GM12873 (cell line): ENCODE results near the gene B9D2.

ENCODE experiments used
- TF ChIP-seq, protein P1 (sequence below): IDR thresholded peaks from 2 replicates; pipeline ENCODE4 v1.5.1; 2012; ENCODE audit warnings: low read depth, mild to moderate bottlenecking, moderate library complexity, low read length, control low read depth; ENCODE audit not compliant: insufficient read depth; ENCODE audit errors: missing control alignments

B9D2 gene

DNA sequence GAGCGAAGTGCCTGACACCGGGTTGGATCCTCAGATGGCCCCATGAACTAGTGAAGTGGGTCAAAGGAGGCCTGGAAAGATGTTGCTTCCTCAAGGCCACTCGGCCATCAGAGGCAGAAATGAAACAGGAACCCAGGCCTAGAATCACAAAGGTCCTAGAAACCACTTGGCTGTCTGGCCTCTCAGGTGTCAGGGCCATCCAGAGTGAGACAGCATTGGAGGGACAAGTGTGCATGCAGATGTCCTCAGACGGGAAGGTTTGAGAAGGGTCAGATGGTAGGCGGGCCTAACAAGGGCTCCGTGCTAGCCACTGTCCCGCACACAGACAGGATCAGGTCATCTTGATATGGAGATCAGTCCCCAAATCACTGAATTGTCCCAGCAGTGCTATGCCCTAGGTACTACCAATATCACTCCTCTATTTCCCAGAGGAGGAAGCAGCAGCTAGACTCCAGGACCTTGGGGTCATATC, 39.7 kb downstream of the B9D2 start:
- TF ChIP-seq, protein P1, sequence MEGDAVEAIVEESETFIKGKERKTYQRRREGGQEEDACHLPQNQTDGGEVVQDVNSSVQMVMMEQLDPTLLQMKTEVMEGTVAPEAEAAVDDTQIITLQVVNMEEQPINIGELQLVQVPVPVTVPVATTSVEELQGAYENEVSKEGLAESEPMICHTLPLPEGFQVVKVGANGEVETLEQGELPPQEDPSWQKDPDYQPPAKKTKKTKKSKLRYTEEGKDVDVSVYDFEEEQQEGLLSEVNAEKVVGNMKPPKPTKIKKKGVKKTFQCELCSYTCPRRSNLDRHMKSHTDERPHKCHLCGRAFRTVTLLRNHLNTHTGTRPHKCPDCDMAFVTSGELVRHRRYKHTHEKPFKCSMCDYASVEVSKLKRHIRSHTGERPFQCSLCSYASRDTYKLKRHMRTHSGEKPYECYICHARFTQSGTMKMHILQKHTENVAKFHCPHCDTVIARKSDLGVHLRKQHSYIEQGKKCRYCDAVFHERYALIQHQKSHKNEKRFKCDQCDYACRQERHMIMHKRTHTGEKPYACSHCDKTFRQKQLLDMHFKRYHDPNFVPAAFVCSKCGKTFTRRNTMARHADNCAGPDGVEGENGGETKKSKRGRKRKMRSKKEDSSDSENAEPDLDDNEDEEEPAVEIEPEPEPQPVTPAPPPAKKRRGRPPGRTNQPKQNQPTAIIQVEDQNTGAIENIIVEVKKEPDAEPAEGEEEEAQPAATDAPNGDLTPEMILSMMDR: no peak

DNA sequence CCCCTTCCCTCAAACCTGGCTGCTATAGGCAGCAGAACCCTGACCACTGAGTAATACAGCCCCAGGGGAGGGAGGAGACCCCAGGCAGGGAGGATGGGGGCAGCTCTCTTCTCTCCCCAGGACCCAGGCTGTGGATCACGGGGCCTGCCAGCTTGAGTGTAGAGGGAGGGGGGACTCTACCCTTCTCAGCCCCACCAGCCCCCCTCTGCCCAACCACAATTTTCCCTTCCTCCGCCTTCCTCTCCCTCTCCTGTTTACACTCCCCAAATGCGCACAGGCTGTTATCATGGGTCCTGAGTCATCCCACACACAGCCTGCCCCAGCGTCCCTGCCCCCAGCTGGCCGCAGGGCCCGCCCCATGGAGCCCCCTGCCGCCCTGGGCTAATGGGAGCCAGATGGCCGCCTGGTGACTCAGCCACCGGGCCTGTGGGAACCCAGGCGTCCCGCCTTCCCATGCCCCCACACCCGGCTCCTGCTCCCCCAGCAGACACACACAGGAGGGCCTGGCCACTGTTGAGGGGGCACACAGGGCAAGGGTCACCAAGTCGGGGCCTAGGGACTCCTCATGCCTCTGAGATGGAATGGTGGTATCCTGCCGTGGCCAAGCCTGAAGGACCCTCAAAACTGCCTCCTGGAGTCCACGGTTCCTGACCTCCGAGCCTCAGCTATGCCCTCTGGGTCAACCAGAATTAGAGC, 40.4 kb downstream of the B9D2 start:
- TF ChIP-seq, protein P1: no peak

DNA sequence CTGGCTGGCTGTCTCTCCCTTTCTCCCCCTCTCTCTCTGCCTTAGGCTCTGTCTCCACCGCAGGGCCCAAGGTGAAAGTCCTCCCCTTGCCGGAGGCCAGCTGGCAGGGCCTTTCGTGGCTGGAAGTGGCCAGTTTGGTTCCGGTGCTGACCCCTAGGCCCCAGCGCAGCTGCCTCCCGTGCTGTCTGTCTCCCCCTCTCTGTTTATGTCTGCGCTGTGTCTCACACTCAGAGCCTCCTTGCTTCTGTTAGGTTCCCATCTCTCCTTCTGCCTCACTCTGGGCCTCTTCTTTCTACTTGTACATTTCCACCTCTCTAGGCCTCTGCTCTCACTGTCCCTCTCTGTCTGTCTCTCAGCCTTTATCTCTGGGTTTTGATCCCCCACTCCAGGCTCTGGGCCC, 40.9 kb downstream of the B9D2 start:
- TF ChIP-seq, protein P1: no peak

DNA sequence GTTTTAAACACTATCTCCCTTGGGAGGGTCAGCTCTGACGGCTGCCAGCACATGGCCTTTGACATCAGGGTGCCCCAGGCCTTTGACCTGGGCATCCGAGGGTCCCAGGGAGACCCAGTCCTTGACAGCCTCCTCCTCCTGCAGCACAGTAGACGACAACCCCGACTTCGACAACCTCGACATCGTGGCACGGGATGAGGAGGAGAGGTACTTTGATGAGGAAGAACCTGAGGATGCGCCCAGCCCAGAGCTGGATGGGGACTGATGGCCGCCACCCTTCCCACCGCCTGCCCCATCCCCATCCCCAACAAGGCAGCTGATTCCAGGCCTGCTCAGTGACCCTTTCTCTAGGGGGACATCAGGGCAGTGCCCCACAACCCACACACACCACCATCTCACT, 41.5 kb downstream of the B9D2 start:
- TF ChIP-seq, protein P1: no peak

DNA sequence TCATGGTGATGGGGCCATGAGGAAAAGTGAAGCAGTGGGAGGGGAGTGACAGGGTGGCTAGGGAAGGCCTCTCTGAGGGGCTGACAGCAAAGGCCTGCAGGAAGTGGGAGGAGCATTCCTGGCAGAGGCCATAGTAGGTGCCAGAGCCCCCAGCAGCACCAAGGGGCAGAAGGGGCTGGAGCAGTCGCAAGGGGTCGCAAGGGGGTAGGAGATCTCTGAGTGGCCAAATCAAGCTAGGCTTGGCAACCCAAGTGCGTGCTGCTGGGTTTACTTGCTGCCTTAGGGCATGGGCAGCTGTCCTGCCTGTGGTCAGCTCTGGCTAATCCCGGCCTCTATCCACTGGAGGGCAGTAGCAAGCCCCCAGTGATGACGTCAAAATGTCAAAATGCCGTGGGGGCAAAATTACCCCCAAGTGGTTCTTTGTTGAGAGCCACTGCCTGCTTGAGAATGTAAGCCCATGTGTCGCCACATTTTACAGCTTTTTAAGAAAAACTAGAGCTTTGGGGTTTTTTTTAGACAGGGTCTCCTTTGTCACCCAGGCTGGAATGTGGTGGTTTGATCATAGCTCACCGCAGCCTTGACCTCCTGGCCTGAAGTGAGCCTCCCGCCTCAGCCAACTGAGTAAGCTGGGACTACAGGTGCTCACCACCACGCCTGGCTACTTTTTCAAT, 42.2 kb downstream of the B9D2 start:
- TF ChIP-seq, protein P1: peak; percentile 58

DNA sequence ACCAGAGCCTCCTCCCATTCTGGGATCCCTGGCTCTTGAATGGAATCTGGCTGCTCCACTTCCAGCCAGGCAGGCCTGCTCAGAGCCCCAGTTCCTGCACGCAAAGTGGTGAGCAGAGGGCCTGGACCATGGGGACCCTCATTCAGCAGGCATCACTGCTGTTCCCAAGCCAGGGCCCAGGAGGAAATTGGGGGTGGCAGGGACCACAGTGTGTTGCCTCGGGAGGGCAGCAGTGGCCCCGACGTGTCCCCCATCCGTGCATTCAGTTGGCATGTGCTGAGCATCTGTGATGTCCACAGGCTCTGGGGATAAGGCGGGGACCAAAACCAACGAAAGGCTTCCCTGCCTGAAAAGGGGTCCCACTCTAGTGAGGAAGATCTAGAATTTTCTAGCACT, 42.7 kb downstream of the B9D2 start:
- TF ChIP-seq, protein P1: no peak

DNA sequence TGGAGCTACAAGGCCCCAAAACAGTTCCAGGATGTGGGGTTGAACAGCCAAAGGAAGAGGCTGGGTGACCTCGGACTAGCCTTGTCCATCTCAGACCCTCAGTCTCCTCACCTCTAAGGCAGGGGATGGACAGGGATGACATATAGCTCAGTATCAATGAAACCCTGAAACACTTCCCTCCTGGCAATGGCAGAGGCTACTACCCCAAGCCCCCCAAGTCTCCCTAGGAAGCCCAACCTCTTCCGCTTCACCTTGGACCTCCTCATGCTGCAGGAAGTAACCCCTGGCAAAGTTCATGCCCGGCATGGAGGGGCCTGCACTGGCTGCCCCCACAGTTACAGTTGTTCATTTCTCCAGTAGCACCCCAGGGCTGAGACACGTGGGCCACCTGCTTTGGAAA, 43.4 kb downstream of the B9D2 start:
- TF ChIP-seq, protein P1: no peak
